Keratinocyte (primary cell): ENCODE data around the gene ZNF2. TPM values are rescaled to one million over a fixed set of nuclear protein-coding genes. Genes with fewer than 3 reads are reported as not detected.

Experiments
- DNase-seq: peaks from one replicate; pipeline ENCODE4 v3.0.0-alpha.2; 2011; ENCODE audit warnings: low read depth, missing footprints, low spot score
- FAIRE-seq: peaks from 2 replicates; lab custom pipeline; 2011; peaks lifted over from hg19 to GRCh38; lab: Jason Lieb, UNC
- H2AFZ ChIP-seq: 2 replicates; pipeline ENCODE4 v1.6.0; 2012; ENCODE audit warnings: low read length, control low read depth, inconsistent platforms; ENCODE audit not compliant: control insufficient read depth
- H3K27ac ChIP-seq: 2 replicates; pipeline ENCODE4 v1.5.1; 2011; ENCODE audit warnings: low read length; ENCODE audit not compliant: control insufficient read depth, insufficient read depth
- H3K27me3 ChIP-seq: 3 replicates; pipeline ENCODE4 v1.6.0; 2011; ENCODE audit warnings: low read length; ENCODE audit not compliant: control insufficient read depth, insufficient read depth; ENCODE audit errors: extremely low read depth
- H3K36me3 ChIP-seq, 2 experiments: 2 replicates in 1 of 2; 3 replicates in 1 of 2; pipeline ENCODE4 v1.5.1; 2011; ENCODE audit warnings: low read length in 2 of 2, mild to moderate bottlenecking in 1 of 2; ENCODE audit not compliant: control insufficient read depth in 2 of 2, insufficient read depth in 2 of 2; ENCODE audit errors: extremely low read depth in 1 of 2
- H3K4me1 ChIP-seq: 3 replicates; pipeline ENCODE4 v1.5.1; 2011; ENCODE audit warnings: low read length; ENCODE audit not compliant: control insufficient read depth, insufficient read depth; ENCODE audit errors: extremely low read depth
- H3K4me2 ChIP-seq: 3 replicates; pipeline ENCODE4 v1.6.0; 2011; ENCODE audit warnings: low read depth, low read length; ENCODE audit not compliant: control insufficient read depth, insufficient read depth; ENCODE audit errors: extremely low read depth
- H3K4me3 ChIP-seq, 3 experiments: fragments of 200-600 bp in 1 of 3; sonication (generic) in 1 of 3; 2 replicates in 2 of 3; 3 replicates in 1 of 3; pipeline ENCODE4 v1.5.1; 2011 to 2016; ENCODE audit warnings: low read length in 3 of 3, mild to moderate bottlenecking in 3 of 3, control low read depth in 2 of 3, inconsistent platforms in 1 of 3, low read depth in 1 of 3, mixed read lengths in 1 of 3, mixed run types in 1 of 3, moderate library complexity in 1 of 3; ENCODE audit not compliant: control insufficient read depth in 2 of 3, insufficient read depth in 2 of 3; ENCODE audit errors: extremely low read depth in 1 of 3
- H3K79me2 ChIP-seq: 2 replicates; pipeline ENCODE4 v1.6.0; 2012; ENCODE audit warnings: low read length; ENCODE audit not compliant: control insufficient read depth, insufficient read depth
- H3K9ac ChIP-seq: 3 replicates; pipeline ENCODE4 v1.6.0; 2011; ENCODE audit warnings: low read length; ENCODE audit not compliant: control insufficient read depth, insufficient read depth; ENCODE audit errors: extremely low read depth
- H3K9me1 ChIP-seq: 3 replicates; pipeline ENCODE4 v1.6.0; 2011; ENCODE audit warnings: low read length; ENCODE audit not compliant: control insufficient read depth, insufficient read depth; ENCODE audit errors: extremely low read depth
- H3K9me3 ChIP-seq: 2 replicates; pipeline ENCODE4 v1.5.1; 2012; ENCODE audit warnings: low read depth, low read length; ENCODE audit not compliant: control insufficient read depth
- H4K20me1 ChIP-seq: 3 replicates; pipeline ENCODE4 v1.6.0; 2011; ENCODE audit warnings: low read length; ENCODE audit not compliant: control insufficient read depth, insufficient read depth; ENCODE audit errors: extremely low read depth
- EZH2 ChIP-seq: IDR thresholded peaks from one replicate; pipeline ENCODE4 v1.6.1; 2012; ENCODE audit warnings: inconsistent platforms, mild to moderate bottlenecking, low read length, moderate library complexity
- dilution Hi-C: fragments of 300-500 bp; cut with MboI; formaldehyde crosslinking; loops from one replicate; pipeline ENCODE4 v1.7.0; 2020; ENCODE audit warnings: low sequenced_read_pairs; ENCODE audit not compliant: extremely low pct_ligation_motif_present
- polyA plus RNA-seq, 5 experiments: library from polyadenylated mRNA; depleted of rRNA in 3 of 5; stranded (reverse) in 3 of 5; stranded (forward) in 1 of 5; unstranded in 1 of 5; fragments of >200 nt; gene quantifications; 1 replicate in 1 of 5; 2 replicates in 3 of 5; 3 replicates in 1 of 5; pipeline versions ENCODE4 v1.2.1 to v1.2.3, GENCODE V29; 2011 to 2012; ENCODE audit warnings: missing spikeins in 2 of 5, low read depth in 1 of 5, low replicate concordance in 1 of 5
- TF ChIP-seq, protein P1 (sequence below), 3 experiments: IDR thresholded peaks in 1 of 3; conservative IDR thresholded peaks in 1 of 3; optimal IDR thresholded peaks in 1 of 3; 2 replicates in 2 of 3; 3 replicates in 1 of 3; pipeline versions ENCODE3 to v1.5.1; 2011; ENCODE audit warnings: low read length in 3 of 3, mild to moderate bottlenecking in 3 of 3, moderate library complexity in 2 of 3, control low read depth in 1 of 3, inconsistent platforms in 1 of 3; ENCODE audit not compliant: insufficient read depth in 2 of 3; ENCODE audit errors: extremely low read depth in 1 of 3

ZNF2 gene
- polyA plus RNA-seq, 1 donor (not counting 4 experiments of a cell fraction or from before 2014, with no cell fraction given): 3.1 TPM

DNA sequence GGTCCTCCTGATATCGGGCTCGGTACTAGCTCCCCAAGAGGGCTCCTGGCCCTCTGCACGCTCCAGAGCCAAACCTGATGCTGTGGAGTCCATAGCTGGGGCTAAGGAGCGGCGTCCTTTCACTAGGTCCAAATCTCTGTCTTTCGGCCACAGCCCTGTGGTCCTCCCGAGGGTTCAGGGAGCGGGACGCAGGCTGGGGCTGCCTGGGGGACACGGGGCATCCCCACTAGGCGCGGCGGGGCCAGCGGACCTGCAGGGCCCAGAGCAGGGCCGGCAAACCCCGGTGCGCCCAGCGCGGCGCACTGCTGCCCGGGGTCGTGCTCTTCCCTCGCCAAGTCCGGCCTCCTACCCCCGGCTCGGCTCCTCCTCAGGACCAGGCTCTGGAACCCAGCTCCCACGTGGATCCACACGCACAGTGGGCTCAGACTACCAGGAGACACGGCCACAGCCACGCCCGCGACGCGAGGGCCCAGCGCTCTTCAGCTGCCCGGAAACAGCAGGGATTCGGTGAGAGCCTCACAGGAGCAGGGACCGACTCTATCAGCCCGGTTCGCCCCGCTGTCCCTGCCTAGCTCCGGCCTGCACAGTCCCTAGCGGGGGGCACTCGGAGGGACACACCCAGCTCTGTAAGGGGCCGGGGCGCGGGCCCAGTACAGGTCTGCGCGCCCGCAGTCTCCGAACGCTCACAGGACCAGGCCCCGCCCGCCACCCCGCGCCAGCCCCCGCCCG, 6.6 kb upstream of the ZNF2 start:
- Histone ChIP-seq H3K27me3 (no peaks in the 10 kb centered on the region), H3K9ac (peak overlapping the region; percentile 79), H4K20me1 (no peaks in the 10 kb centered on the region), H3K27ac (peak overlapping the region; percentile 11), H3K9me1 (peaks cover 2% of the 10 kb centered on the region), H3K36me3 (peaks cover 14 to 16% of the 10 kb centered on the region in 2 experiments), H3K9me3 (no peaks in the 10 kb centered on the region), H3K4me3 (peak overlapping the region; percentile 56 to 74 (median 71)), H3K4me1 (peaks cover 8% of the 10 kb centered on the region), H3K79me2 (peaks cover 6% of the 10 kb centered on the region), H3K4me2 (peak overlapping the region; percentile 86), H2AFZ (peak overlapping the region; percentile 90)
- no peak for TF ChIP-seq EZH2
- TF ChIP-seq, protein P1, sequence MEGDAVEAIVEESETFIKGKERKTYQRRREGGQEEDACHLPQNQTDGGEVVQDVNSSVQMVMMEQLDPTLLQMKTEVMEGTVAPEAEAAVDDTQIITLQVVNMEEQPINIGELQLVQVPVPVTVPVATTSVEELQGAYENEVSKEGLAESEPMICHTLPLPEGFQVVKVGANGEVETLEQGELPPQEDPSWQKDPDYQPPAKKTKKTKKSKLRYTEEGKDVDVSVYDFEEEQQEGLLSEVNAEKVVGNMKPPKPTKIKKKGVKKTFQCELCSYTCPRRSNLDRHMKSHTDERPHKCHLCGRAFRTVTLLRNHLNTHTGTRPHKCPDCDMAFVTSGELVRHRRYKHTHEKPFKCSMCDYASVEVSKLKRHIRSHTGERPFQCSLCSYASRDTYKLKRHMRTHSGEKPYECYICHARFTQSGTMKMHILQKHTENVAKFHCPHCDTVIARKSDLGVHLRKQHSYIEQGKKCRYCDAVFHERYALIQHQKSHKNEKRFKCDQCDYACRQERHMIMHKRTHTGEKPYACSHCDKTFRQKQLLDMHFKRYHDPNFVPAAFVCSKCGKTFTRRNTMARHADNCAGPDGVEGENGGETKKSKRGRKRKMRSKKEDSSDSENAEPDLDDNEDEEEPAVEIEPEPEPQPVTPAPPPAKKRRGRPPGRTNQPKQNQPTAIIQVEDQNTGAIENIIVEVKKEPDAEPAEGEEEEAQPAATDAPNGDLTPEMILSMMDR (optimal IDR thresholded peaks at IDR 0.05 in 1 of 3, IDR thresholded peaks at IDR 0.05 in 1 of 3, conservative IDR thresholded peaks at IDR 0.05 in 1 of 3; ENCODE audit: extremely low read depth in 1 of 3, insufficient read depth in 2 of 3, low read length in 3 of 3): no peak
- dilution Hi-C loops: no loop called here
- DNase-seq (no peak), FAIRE-seq (no peak)

GRCh38 chr2:95159690-95160449, 5.7 kb upstream of the ZNF2 start, which contains the start of gene ZNF514:
Gene ZNF514, minus strand, starts transcription at chr2:95159848. Its CDS starts 6,595 bp downstream, at chr2:95153253.
- Histone ChIP-seq H3K27ac (peak within 1 kb of the TSS; percentile 11), H3K9me3 (no peaks in the 10 kb centered on the region), H2AFZ (peak within 1 kb of the TSS; percentile 90), H3K79me2 (peaks cover 14% of the 10 kb centered on the region), H3K4me1 (peaks cover 13% of the 10 kb centered on the region), H3K4me2 (peak within 1 kb of the TSS; percentile 86), H3K4me3 (peak within 1 kb of the TSS; percentile 56 to 74 (median 71)), H3K9ac (peak within 1 kb of the TSS; percentile 79), H3K27me3 (no peaks in the 10 kb centered on the region), H3K9me1 (peaks cover 2% of the 10 kb centered on the region), H3K36me3 (peaks cover 9 to 13% of the 10 kb centered on the region in 2 experiments), H4K20me1 (no peaks in the 10 kb centered on the region)
- TF ChIP-seq EZH2: no peak
- TF ChIP-seq, protein P1 (optimal IDR thresholded peaks at IDR 0.05 in 1 of 3, IDR thresholded peaks at IDR 0.05 in 1 of 3, conservative IDR thresholded peaks at IDR 0.05 in 1 of 3; ENCODE audit: extremely low read depth in 1 of 3, insufficient read depth in 2 of 3, low read length in 3 of 3): no peak
- FAIRE-seq (no peak), DNase-seq (no peak)
- dilution Hi-C loops: no loop called here
